Esophagus muscularis mucosa (tissue), 4 donors: ENCODE data around the gene NHEJ1.

ENCODE experiments used
- CTCF ChIP-seq, 3 experiments: fragments of 200-600 bp in 2 of 3; fragments of 450-650 bp in 1 of 3; sonication (generic) in 2 of 3; IDR thresholded peaks; one replicate each; pipeline ENCODE4 v1.5.1; 2017 to 2019; ENCODE audit warnings: antibody characterized with exemption in 3 of 3, mild to moderate bottlenecking in 2 of 3, moderate library complexity in 1 of 3
- EP300 ChIP-seq: sonication (generic); formaldehyde crosslinking; IDR thresholded peaks from one replicate; pipeline ENCODE4 v1.6.1; 2017; ENCODE audit warnings: antibody characterized with exemption
- POLR2A ChIP-seq: fragments of 450-650 bp; IDR thresholded peaks from one replicate; pipeline ENCODE4 v1.6.1; 2017; ENCODE audit warnings: antibody characterized with exemption, moderate library complexity, mild to moderate bottlenecking, low read depth
- POLR2AphosphoS5 ChIP-seq, 2 donors: sonication (generic); formaldehyde crosslinking; IDR thresholded peaks; one replicate each; pipeline ENCODE4 v1.6.1; 2017; ENCODE audit warnings: antibody characterized with exemption in 2 of 2

- TF ChIP-seq CTCF (IDR thresholded peaks at IDR 0.05) (no peak), POLR2A (no peak), POLR2AphosphoS5 (IDR thresholded peaks at IDR 0.05) (no peak), EP300 (no peak)
Observed at GRCh38 chr2:219112651-219113338, 47.8 kb downstream of the NHEJ1 start.
